ENCODE results near the gene GPR25.

GPR25 gene

DNA sequence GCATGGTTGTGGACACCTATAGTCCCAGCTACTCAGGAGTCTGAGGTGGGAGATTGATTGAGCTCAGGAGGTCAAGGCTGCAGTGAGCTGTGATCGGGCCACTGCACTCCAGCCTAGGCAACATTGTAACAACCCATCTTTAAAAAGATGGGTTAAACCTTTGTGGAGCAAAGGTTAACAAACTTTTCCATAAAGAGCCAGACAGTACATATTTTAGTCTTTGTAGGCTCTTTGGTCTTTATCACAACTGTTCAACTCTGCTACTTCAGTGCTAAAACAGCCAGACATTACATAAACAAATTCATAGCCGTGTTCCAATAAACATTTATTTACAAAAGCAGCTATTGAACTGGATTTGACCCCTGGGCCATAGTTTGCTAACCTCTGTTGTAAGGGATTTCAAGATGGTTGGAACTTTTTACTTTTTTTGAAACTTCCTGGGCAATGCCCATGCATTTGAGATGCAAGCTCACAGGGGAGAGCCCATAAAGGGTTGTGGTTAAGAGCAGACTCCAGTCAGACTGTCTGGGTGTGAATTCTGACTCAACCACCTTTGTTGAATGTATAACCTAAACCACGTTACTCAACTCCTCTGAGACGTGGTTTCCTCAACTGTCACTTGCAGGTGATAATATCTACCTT is 32.8 kb downstream of the GPR25 start:
- TF ChIP-seq GATA3 (IDR thresholded peaks at IDR 0.05; ENCODE audit: low read depth, low read length) (no peak), GATA2 (IDR thresholded peaks at IDR 0.05; ENCODE audit: low read depth, low read length) (no peak)

DNA sequence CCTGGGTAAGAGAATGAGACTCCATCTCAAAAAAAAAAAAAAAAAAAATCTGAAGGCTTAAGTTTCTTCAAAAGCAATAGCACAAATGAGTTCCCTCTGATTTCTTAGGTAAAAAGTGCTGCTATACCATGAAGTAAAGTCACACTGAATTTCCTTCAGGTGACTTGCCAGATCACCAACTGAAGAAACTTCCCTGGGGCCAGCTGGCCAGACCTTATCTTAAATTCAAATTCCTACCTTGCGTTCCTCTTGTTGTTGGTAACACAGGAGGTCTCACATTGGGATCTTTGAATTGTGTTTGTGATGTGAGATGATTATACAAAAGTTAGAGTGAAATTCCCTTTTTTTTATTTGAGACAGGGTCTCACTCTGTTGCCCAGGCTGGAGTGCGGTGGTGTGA is 33.7 kb downstream of the GPR25 start:
- TF ChIP-seq GATA2 (IDR thresholded peaks at IDR 0.05; ENCODE audit: low read depth, low read length) (no peak), GATA3 (IDR thresholded peaks at IDR 0.05; ENCODE audit: low read depth, low read length) (no peak)

DNA sequence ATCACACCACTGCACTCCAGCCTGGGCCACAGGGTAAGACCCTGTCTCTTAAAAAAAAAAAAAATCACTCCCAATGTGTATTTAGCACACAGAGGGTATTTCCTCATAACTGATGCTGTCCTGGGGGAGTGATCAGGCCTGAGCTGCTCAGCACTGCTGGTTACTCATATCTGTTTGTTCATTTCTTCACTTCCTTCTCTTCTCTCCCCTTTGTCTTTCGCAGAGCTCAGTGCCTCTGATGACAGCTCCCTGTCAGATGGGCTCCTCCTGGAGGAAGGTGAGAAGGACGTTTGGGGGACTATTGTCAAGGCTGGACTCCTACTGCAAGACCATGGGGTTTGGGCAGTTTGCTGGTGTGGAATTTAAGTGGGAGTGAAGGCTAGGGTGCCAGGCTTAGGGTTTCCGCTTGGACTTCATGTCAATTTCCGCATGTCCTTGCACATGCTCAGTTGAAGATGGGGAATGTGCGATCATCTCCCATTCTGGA is 34.9 kb downstream of the GPR25 start:
- TF ChIP-seq GATA2 (IDR thresholded peaks at IDR 0.05; ENCODE audit: low read depth, low read length) (no peak), GATA3 (IDR thresholded peaks at IDR 0.05; ENCODE audit: low read depth, low read length) (no peak)

DNA sequence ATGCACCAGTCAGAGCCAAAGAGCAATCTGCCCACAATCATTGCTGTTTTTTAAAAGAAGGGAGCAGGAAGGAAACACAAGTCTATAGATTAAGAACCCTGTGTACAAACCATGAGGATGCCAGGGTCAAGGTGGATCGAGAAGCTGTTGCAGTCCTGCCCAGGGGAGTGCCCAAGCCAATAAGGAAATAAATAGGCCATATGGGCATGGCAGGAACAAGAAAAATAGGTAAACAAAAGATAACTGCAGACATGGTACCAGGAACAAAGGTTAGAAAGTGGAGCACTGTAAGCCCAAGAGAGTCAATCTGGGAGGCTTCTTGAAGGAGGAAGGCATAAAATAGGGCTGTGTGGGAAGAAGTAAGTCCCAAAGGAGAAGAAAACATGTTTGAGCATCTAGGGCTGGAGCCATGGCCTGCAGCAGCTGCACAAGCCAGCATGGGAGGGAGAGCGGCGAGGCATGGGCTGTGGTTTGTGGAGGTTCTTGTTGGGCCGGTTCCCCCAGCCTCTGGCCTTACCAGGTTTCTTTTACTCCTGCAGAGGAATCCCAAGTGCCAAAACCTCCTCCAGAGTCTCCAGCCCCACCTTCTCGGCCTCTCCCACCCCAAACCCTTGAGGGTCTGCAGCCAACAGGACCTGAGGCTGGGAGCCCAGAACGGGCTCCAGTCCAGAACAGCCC is 35.5 kb downstream of the GPR25 start:
- TF ChIP-seq GATA3 (IDR thresholded peaks at IDR 0.05; ENCODE audit: low read depth, low read length), result no peak
- TF ChIP-seq GATA2 (IDR thresholded peaks at IDR 0.05; ENCODE audit: low read depth, low read length), result no peak

DNA sequence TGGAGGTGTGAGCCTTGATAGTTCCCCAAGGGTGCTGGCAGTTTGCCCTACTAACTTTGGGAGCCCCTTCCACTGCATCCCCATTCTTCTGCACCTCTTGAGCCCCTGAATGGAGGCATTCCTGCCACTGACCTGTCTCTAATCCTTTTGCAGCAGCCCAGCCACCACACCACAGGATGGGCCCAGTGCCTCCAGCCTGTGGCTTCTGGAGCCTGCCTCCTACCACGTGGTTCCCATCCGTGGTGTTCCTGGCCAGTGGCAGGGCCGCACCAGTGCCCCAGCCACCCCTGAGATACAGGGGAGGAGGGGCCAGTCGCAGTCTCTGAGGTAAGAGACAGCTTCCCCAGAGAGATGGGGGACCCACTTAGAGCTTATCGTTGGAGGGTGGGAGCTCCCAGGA is 36.3 kb downstream of the GPR25 start:
- TF ChIP-seq GATA2 (IDR thresholded peaks at IDR 0.05; ENCODE audit: low read depth, low read length) (no peak), GATA3 (IDR thresholded peaks at IDR 0.05; ENCODE audit: low read depth, low read length) (no peak)

DNA sequence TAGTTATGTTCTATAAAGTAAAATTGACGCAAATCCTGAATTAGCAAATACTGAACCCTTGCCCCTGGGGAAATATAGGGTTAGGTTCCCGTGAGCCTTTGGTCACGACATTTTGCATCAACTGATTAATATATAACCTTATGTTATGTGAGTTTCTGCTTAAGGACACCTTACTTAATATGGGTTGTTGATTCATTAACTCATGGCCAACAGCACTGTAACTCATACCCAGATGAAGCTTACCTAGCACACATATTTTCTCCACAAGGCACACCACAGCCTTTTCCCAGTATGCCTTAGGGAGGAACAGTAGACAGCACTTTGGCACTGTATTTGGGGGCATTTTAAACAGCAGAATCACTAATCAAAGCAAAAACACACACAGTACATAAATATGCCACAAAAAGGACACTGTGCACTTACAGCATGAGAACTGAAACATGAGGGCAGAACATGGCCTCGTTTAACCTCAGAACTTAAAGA is 37.0 kb downstream of the GPR25 start:
- no peak for TF ChIP-seq GATA3 (IDR thresholded peaks at IDR 0.05; ENCODE audit: low read depth, low read length)
- no peak for TF ChIP-seq GATA2 (IDR thresholded peaks at IDR 0.05; ENCODE audit: low read depth, low read length)

DNA sequence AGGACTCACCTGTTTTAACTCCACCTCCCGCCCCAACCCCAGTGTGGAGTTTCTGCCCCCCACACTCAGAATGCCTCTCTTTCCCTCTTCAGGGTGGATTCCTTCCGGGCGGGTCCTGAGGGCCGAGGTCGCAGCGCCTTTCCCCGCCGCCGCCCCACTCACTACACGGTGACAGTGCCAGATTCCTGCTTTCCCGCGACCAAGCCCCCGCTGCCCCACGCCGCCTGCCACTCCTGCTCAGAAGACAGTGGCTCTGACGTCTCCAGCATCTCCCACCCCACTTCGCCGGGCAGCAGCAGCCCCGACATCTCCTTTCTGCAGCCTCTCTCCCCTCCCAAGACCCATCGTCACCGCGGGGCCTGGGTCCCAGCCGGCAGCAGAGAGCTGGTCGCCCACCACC is 38.6 kb downstream of the GPR25 start:
- TF ChIP-seq GATA3 (IDR thresholded peaks at IDR 0.05; ENCODE audit: low read depth, low read length) (no peak), GATA2 (IDR thresholded peaks at IDR 0.05; ENCODE audit: low read depth, low read length) (no peak)

DNA sequence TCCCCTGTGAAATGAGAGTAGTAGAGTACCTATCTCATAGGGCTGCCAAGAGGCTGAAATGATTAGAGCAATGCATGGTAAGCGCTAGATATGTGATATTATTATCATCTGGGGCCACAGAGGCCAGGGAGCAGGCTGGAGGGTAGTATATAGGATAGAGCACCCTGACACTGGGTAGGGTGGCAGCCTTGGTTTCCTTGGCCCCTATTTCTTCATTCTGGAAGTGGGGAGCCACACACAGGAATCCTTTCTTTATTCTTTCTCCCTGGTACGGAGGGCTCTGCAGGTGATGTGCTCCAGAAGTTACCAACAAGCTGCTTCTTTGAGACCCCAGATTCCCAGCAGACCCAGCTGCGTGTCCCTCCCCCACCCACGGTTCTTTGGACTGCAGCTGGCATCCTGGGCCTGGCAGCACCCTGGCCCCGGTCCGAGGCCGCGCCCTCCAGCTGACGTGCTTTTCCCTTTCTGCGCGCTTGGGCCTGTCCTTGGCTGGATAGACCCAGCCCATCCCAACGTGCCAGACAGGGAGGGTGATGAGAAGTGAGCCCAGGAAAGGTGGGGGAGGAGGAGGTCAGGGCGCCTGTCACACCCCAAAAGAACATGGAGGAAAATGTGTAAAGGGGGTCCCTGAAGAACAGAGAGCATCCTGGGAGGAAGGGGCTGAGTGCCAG is 40.1 kb downstream of the GPR25 start:
- TF ChIP-seq GATA2 (IDR thresholded peaks at IDR 0.05; ENCODE audit: low read depth, low read length), result no peak
- TF ChIP-seq GATA3 (IDR thresholded peaks at IDR 0.05; ENCODE audit: low read depth, low read length), result no peak

DNA sequence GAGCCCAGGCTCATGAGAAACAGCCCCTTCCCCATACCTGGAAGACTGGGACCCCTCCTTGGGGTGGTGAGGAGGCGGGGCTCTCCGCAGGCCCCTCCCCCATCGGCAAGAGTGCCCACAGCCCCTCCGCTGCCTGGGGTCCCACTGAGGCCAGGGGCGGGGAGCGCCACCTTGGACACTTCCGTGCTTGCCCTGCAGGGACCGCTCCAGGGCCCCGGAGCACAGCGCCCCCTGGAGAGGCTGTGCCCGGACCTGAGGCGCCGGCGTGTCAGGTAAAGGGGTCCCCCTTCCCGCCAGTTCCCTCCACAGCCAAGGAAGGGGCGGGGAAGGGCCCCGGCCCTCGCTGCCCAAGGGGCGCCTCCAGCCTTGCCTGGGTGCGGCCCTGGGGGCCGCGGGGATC is 43.4 kb downstream of the GPR25 start:
- no peak for TF ChIP-seq GATA3 (IDR thresholded peaks at IDR 0.05; ENCODE audit: low read depth, low read length)
- TF ChIP-seq GATA2 (IDR thresholded peaks at IDR 0.05; ENCODE audit: low read depth, low read length), result no peak

DNA sequence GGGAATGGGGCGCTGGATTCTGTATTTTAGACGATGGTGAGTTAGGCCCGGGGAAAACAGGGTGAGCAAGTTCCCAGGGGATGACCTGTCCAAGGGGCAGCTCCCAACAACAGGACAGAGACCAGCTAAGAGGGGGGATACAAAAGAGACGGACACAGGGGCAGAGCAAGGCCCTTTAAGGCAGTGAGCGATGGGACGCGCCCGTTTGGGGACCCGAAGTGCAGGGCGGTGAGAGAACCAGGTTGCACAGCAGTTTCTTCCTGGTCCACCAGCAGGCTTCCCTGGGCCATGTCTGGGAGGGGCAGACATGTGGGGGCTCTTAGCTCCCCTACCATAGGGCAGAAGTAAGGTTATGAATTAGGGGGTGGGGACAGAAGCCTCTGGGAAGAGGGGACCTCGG is 43.9 kb downstream of the GPR25 start:
- TF ChIP-seq GATA3 (IDR thresholded peaks at IDR 0.05; ENCODE audit: low read depth, low read length) (no peak), GATA2 (IDR thresholded peaks at IDR 0.05; ENCODE audit: low read depth, low read length) (no peak)

DNA sequence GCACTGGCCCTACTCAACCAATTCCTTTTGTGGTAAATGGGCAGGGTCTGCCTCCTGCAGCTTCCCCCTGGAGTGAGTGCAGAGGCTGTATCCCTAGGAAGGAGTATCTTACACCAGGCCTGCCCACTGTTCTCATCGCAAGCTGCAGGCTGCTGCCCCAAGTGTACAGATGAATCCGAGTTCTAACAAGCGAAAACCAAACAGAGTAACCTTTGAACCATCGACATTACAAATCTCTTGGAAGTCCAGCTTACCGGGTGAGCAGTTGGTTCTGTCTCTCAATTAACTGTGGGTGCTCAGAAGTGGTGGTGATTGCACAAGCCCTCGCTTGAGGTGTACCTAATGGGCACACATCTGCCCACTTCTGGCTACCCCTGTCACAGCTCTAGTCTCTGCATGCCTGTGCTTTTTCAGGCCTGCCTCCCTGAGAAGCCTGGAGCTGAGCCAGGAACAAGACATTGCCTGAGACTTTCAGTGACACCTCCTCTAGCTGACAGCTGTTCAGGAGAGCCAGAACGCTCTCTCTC is 44.6 kb downstream of the GPR25 start:
- no peak for TF ChIP-seq GATA3 (IDR thresholded peaks at IDR 0.05; ENCODE audit: low read depth, low read length)
- TF ChIP-seq GATA2 (IDR thresholded peaks at IDR 0.05; ENCODE audit: low read depth, low read length), result no peak

DNA sequence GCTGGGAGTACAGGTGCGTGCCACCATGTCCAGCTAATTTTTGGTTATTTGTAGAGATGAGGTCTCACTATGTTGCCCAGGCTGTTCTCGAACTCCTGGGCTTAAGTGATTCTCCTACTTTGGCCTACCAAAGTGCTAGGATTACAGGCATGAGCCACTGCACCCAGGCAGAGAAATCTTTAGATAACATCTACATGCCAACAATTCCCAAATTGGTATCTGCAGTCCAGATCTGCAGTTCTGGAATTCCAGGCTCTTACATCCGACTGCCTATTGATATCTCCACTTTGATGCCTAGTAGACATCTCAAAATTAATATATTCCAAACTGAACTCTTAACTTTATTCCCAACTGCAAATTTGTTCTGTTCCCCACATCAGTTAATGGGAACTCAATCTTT is 45.2 kb downstream of the GPR25 start:
- TF ChIP-seq GATA3 (IDR thresholded peaks at IDR 0.05; ENCODE audit: low read depth, low read length) (no peak), GATA2 (IDR thresholded peaks at IDR 0.05; ENCODE audit: low read depth, low read length) (peak; percentile 42)

DNA sequence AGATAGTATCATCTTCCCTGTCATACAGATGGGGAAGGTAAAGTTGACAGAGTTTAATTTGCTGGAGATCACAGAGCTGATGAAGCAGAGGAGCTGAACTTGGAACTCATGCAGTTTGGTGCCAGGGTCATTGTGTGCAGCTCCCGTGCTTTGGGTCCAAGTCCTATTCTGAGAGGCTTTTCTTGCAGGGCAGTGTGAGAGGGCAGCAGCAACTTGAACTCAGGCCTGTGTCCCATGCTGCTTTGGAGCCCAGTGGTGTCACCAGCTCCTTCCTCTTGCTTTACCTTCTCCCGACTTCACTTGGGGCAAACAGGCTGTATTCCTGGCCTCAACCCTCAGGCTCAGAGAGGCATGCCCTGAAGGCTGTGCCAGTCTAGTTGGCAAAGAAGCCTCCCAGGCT is 46.6 kb downstream of the GPR25 start:
- TF ChIP-seq GATA2 (IDR thresholded peaks at IDR 0.05; ENCODE audit: low read depth, low read length) (no peak), GATA3 (IDR thresholded peaks at IDR 0.05; ENCODE audit: low read depth, low read length) (no peak)

DNA sequence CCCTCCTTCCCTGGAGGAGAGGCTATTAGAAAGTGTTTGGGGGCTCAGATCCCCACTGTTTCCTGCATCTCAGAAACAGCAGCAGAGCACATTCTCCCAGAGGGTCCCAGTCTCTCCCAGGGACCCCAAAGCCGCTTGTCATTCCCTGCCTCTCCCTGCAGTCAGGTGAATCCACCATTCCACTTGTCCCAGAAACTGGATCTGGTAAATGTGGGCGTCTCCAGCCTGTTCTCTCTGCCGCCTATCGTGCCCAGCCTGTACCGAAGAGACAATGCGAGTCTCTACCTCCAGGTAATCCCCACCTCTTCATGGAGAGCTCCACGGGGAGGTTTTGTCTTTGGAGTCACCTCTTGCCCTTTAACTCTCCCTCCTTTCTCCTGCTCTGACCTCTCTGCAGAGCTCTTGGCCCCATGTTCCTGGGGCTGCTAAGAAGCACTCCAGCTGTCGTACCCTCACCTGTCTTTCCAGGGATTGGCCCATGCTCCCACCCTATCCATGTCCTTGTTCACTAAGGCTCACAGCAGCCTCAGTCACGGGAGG is 48.9 kb downstream of the GPR25 start:
- TF ChIP-seq GATA3 (IDR thresholded peaks at IDR 0.05; ENCODE audit: low read depth, low read length) (no peak), GATA2 (IDR thresholded peaks at IDR 0.05; ENCODE audit: low read depth, low read length) (no peak)

Measured in SH-SY5Y (cell line).